Measurements from ENCODE around the gene ZNF451.
"Not testable (repeated sequence)": the region's sequence is repeated elsewhere in the genome, so short reads cannot be mapped to it uniquely, and the experiment has no call there.

Gene ZNF451

GRCh38 chr6:57089687-57090457 is at the start of gene ZNF451:
Gene ZNF451, plus strand, starts transcription at chr6:57090188. Its CDS starts 66 bp downstream, at chr6:57090254.
- peak; percentile 96 for DNase-seq

GRCh38 chr6:57044061-57044460 is 45.9 kb upstream of the ZNF451 start:
- DNase-seq: not testable (repeated sequence)

GRCh38 chr6:57044568-57044967 is 45.4 kb upstream of the ZNF451 start:
- DNase-seq: no peak

- peak; percentile 82 for DNase-seq
Observed at GRCh38 chr6:57046332-57047256, 43.4 kb upstream of the ZNF451 start, which contains the start of gene KIAA1586. Gene KIAA1586, plus strand, starts transcription at chr6:57046693. Its CDS starts 63 bp downstream, at chr6:57046756.

- not testable (repeated sequence) for DNase-seq
Observed at GRCh38 chr6:57047257-57047585, 42.8 kb upstream of the ZNF451 start.

GRCh38 chr6:57047859-57048258 is 42.1 kb upstream of the ZNF451 start:
- DNase-seq: not testable (repeated sequence)

- no peak for DNase-seq
Observed at GRCh38 chr6:57048577-57048976, 41.4 kb upstream of the ZNF451 start.

- DNase-seq: no peak
Observed at GRCh38 chr6:57063847-57064246, 26.1 kb upstream of the ZNF451 start.

GRCh38 chr6:57064809-57065208 is 25.2 kb upstream of the ZNF451 start:
- no peak for DNase-seq

GRCh38 chr6:57068061-57068460 is 21.9 kb upstream of the ZNF451 start:
- DNase-seq: no peak

GRCh38 chr6:57069228-57069627 is 20.8 kb upstream of the ZNF451 start:
- DNase-seq: no peak

GRCh38 chr6:57069920-57070331 is 20.1 kb upstream of the ZNF451 start:
- DNase-seq: no peak

- no peak for DNase-seq
Observed at GRCh38 chr6:57072108-57072507, 17.9 kb upstream of the ZNF451 start.

- no peak for DNase-seq
Observed at GRCh38 chr6:57074383-57074782, 15.6 kb upstream of the ZNF451 start.

- no peak for DNase-seq
Observed at GRCh38 chr6:57075092-57075491, 14.9 kb upstream of the ZNF451 start.

GRCh38 chr6:57078531-57079207 is 11.3 kb upstream of the ZNF451 start:
- no peak for DNase-seq

- DNase-seq: no peak
Observed at GRCh38 chr6:57085471-57085870, 4.5 kb upstream of the ZNF451 start.

- DNase-seq: no peak
Observed at GRCh38 chr6:57086843-57087242, 3.1 kb upstream of the ZNF451 start.

GRCh38 chr6:57087916-57088315 is 2.1 kb upstream of the ZNF451 start:
- no peak for DNase-seq

- no peak for DNase-seq
Observed at GRCh38 chr6:57089265-57089664, 723 bp upstream of the ZNF451 start.

GRCh38 chr6:57090458-57091067 is 575 bp downstream of the ZNF451 start:
- DNase-seq: not testable (repeated sequence)

GRCh38 chr6:57091375-57091774 is 1.4 kb downstream of the ZNF451 start:
- DNase-seq: not testable (repeated sequence)

- no peak for DNase-seq
Observed at GRCh38 chr6:57094689-57095088, 4.7 kb downstream of the ZNF451 start.
